OCI-LY1 (cell line): ENCODE data around the gene UBASH3B.

Source experiments
- H2AFZ ChIP-seq: fragments of 200-600 bp; sonication (generic), shearing (Covaris generic); 2 replicates; pipeline ENCODE4 v1.6.0; 2014; ENCODE audit warnings: antibody characterized with exemption, mild to moderate bottlenecking, low read length
- H3F3A ChIP-seq: fragments of 200-600 bp; sonication (generic), shearing (Covaris generic); 2 replicates; pipeline ENCODE4 v1.6.0; 2014; ENCODE audit warnings: mild to moderate bottlenecking, antibody characterized with exemption, low read length, moderate library complexity; ENCODE audit not compliant: insufficient read depth
- H3K27ac ChIP-seq: fragments of 200-600 bp; sonication (generic); 2 replicates; pipeline ENCODE4 v1.5.1; 2014; ENCODE audit warnings: low read length, mixed run types, mild to moderate bottlenecking, low read depth; ENCODE audit not compliant: poor library complexity, severe bottlenecking
- H3K27me3 ChIP-seq: fragments of 200-600 bp; sonication (generic); 2 replicates; pipeline ENCODE4 v1.6.0; 2014; ENCODE audit warnings: antibody characterized with exemption, mild to moderate bottlenecking, low read length, moderate library complexity; ENCODE audit not compliant: insufficient read depth
- H3K36me3 ChIP-seq: fragments of 200-600 bp; sonication (generic); 2 replicates; pipeline ENCODE4 v1.6.1; 2014; ENCODE audit warnings: mild to moderate bottlenecking, antibody characterized with exemption, low read length, moderate library complexity, mixed read lengths; ENCODE audit not compliant: insufficient read depth
- H3K4me1 ChIP-seq: fragments of 200-600 bp; sonication (generic); 2 replicates; pipeline ENCODE4 v1.5.1; 2014; ENCODE audit warnings: mild to moderate bottlenecking, low read length, moderate library complexity; ENCODE audit not compliant: insufficient read depth, severe bottlenecking
- H3K4me2 ChIP-seq: fragments of 200-600 bp; sonication (generic), shearing (Covaris generic); 2 replicates; pipeline ENCODE4 v1.6.1; 2014; ENCODE audit warnings: low read length
- H3K4me3 ChIP-seq: fragments of 200-600 bp; sonication (generic); 2 replicates; pipeline ENCODE4 v1.5.1; 2014; ENCODE audit warnings: low read length, low read depth, mild to moderate bottlenecking, mixed read lengths; ENCODE audit not compliant: poor library complexity, severe bottlenecking
- H3K79me2 ChIP-seq: fragments of 200-600 bp; shearing (Covaris generic); 2 replicates; pipeline ENCODE4 v1.6.1; 2016; ENCODE audit warnings: mixed run types, low read length, mixed read lengths; ENCODE audit not compliant: insufficient read depth
- H3K9ac ChIP-seq: fragments of 200-600 bp; sonication (generic), shearing (Covaris generic); 2 replicates; pipeline ENCODE4 v1.6.1; 2014; ENCODE audit warnings: mild to moderate bottlenecking, low read length, mixed read lengths
- H3K9me2 ChIP-seq: fragments of 200-600 bp; sonication (generic), shearing (Covaris generic); 2 replicates; pipeline ENCODE4 v1.6.1; 2014; ENCODE audit warnings: low read depth, mild to moderate bottlenecking, low read length, mixed read lengths
- H3K9me3 ChIP-seq: fragments of 200-600 bp; shearing (Covaris generic); 2 replicates; pipeline ENCODE4 v1.6.1; 2014; ENCODE audit warnings: low read length, mixed read lengths
- H4K20me1 ChIP-seq: fragments of 200-600 bp; sonication (generic), shearing (Covaris generic); 2 replicates; pipeline ENCODE4 v1.6.0; 2016; ENCODE audit warnings: mild to moderate bottlenecking, low read length; ENCODE audit not compliant: insufficient read depth
- CTCF ChIP-seq: fragments of 200-600 bp; sonication (generic), shearing (Covaris generic); IDR thresholded peaks from 2 replicates; pipeline ENCODE4 v1.5.1; 2017; ENCODE audit warnings: mild to moderate bottlenecking, antibody characterized with exemption, low read length, moderate library complexity, mixed read lengths
- EZH2 ChIP-seq: fragments of 200-600 bp; sonication (generic), shearing (Covaris generic); IDR thresholded peaks from 2 replicates; pipeline ENCODE4 v1.8.0; 2017; ENCODE audit warnings: borderline replicate concordance, mixed run types, mild to moderate bottlenecking, antibody characterized with exemption, low read length, moderate library complexity, mixed read lengths

The UBASH3B gene

GRCh38 chr11:122757201-122757600 lies 101.7 kb downstream of the UBASH3B start:
- Histone ChIP-seq H3K4me1 (peaks cover 27% of the 10 kb centered on the region), H3K4me2 (no peak overlapping the region), H3K27me3 (no peaks in the 10 kb centered on the region), H3K9me3 (no peaks in the 10 kb centered on the region), H3F3A (no peaks in the 10 kb centered on the region), H3K9ac (no peak overlapping the region), H2AFZ (no peak overlapping the region), H3K9me2 (no peaks in the 10 kb centered on the region), H3K27ac (no peak overlapping the region), H4K20me1 (no peaks in the 10 kb centered on the region), H3K4me3 (no peak overlapping the region), H3K79me2 (no peaks in the 10 kb centered on the region), H3K36me3 (no peaks in the 10 kb centered on the region)
- TF ChIP-seq CTCF, result no peak

- Histone ChIP-seq H4K20me1 (no peaks in the 10 kb centered on the region), H3K27ac (no peak overlapping the region), H3K9me2 (no peaks in the 10 kb centered on the region), H3K4me2 (no peak overlapping the region), H3K79me2 (no peaks in the 10 kb centered on the region), H3K9me3 (no peaks in the 10 kb centered on the region), H3F3A (no peaks in the 10 kb centered on the region), H3K27me3 (no peaks in the 10 kb centered on the region), H3K4me1 (peaks cover 27% of the 10 kb centered on the region), H2AFZ (no peak overlapping the region), H3K36me3 (no peaks in the 10 kb centered on the region), H3K4me3 (no peak overlapping the region), H3K9ac (no peak overlapping the region)
- TF ChIP-seq EZH2 (no peak), CTCF (no peak)
These were observed 102.8 kb downstream of the UBASH3B start for GRCh38 chr11:122758339-122758738.

GRCh38 chr11:122758974-122759373 lies 103.5 kb downstream of the UBASH3B start:
- H3K9me3 ChIP-seq, result no peaks in the 10 kb centered on the region
- H4K20me1 ChIP-seq, result no peaks in the 10 kb centered on the region
- H3K9ac ChIP-seq, result no peak overlapping the region
- H3K4me1 ChIP-seq, result peaks cover 27% of the 10 kb centered on the region
- H3F3A ChIP-seq, result no peaks in the 10 kb centered on the region
- no peaks in the 10 kb centered on the region for H3K9me2 ChIP-seq
- no peaks in the 10 kb centered on the region for H3K36me3 ChIP-seq
- TF ChIP-seq EZH2 (no peak), CTCF (no peak)
- no peak overlapping the region for H3K27ac ChIP-seq
- no peaks in the 10 kb centered on the region for H3K27me3 ChIP-seq
- no peaks in the 10 kb centered on the region for H3K79me2 ChIP-seq
- no peak overlapping the region for H3K4me2 ChIP-seq
- no peak overlapping the region for H3K4me3 ChIP-seq
- H2AFZ ChIP-seq, result no peak overlapping the region
